ENCODE measurements around the gene SDR39U1. TPM values are rescaled to one million over a fixed set of nuclear protein-coding genes. Genes with fewer than 3 reads are reported as not detected.

Gene SDR39U1
- total RNA-seq, 1 experiment from 2014 or later: 8.2 TPM

- H3K27me3 ChIP-seq (replicated peaks): no peaks in the 10 kb centered on the region
- H3K27ac ChIP-seq: no peak overlapping the region
- H3K4me3 ChIP-seq: no peak overlapping the region
- no peak for DNase-seq (ENCODE audit: low read depth in 1 of 2, low spot score in 2 of 2)
- no peaks in the 10 kb centered on the region for H3K4me1 ChIP-seq (replicated peaks)
- no peaks in the 10 kb centered on the region for H3K9me3 ChIP-seq (replicated peaks)
- H3K36me3 ChIP-seq: no peaks in the 10 kb centered on the region
Measured at GRCh38 chr14:24416932-24417619, 25.5 kb downstream of the SDR39U1 start.

- Histone ChIP-seq H3K4me3 (no peak overlapping the region), H3K4me1 (replicated peaks) (no peaks in the 10 kb centered on the region), H3K27me3 (replicated peaks) (no peaks in the 10 kb centered on the region), H3K27ac (no peak overlapping the region), H3K36me3 (no peaks in the 10 kb centered on the region), H3K9me3 (replicated peaks) (no peaks in the 10 kb centered on the region)
- DNase-seq (ENCODE audit: low read depth in 1 of 2, low spot score in 2 of 2): no peak
Measured at GRCh38 chr14:24416254-24416931, 26.2 kb downstream of the SDR39U1 start.

GRCh38 chr14:24415421-24416253 lies 26.9 kb downstream of the SDR39U1 start:
- H3K27me3 ChIP-seq (replicated peaks): no peaks in the 10 kb centered on the region

GRCh38 chr14:24414732-24415420 lies 27.7 kb downstream of the SDR39U1 start:
- Histone ChIP-seq H3K27ac (no peak overlapping the region), H3K4me1 (replicated peaks) (no peaks in the 10 kb centered on the region), H3K9me3 (replicated peaks) (no peaks in the 10 kb centered on the region), H3K36me3 (no peaks in the 10 kb centered on the region), H3K27me3 (replicated peaks) (no peaks in the 10 kb centered on the region), H3K4me3 (no peak overlapping the region)
- no peak for DNase-seq (ENCODE audit: low read depth in 1 of 2, low spot score in 2 of 2)

More at GRCh38 chr14:24415421-24416253, 26.9 kb downstream of the SDR39U1 start:
- Histone ChIP-seq H3K9me3 (replicated peaks) (no peaks in the 10 kb centered on the region), H3K27ac (no peak overlapping the region), H3K4me1 (replicated peaks) (no peaks in the 10 kb centered on the region), H3K36me3 (no peaks in the 10 kb centered on the region), H3K4me3 (no peak overlapping the region)
- DNase-seq (ENCODE audit: low read depth in 1 of 2, low spot score in 2 of 2): no peak

GRCh38 chr14:24414077-24414476 lies 28.5 kb downstream of the SDR39U1 start:
- Histone ChIP-seq H3K36me3 (no peaks in the 10 kb centered on the region), H3K4me1 (replicated peaks) (no peaks in the 10 kb centered on the region), H3K4me3 (no peak overlapping the region), H3K27ac (no peak overlapping the region), H3K9me3 (replicated peaks) (no peaks in the 10 kb centered on the region), H3K27me3 (replicated peaks) (no peaks in the 10 kb centered on the region)
- DNase-seq (ENCODE audit: low read depth in 1 of 2, low spot score in 2 of 2): no peak

GRCh38 chr14:24411443-24412389 lies 30.9 kb downstream of the SDR39U1 start:
- peak in 1 of 2 experiments; percentile 30 for DNase-seq (ENCODE audit: low read depth in 1 of 2, low spot score in 2 of 2)
- no peak overlapping the region for H3K4me3 ChIP-seq
- H3K27me3 ChIP-seq (replicated peaks): no peaks in the 10 kb centered on the region
- H3K36me3 ChIP-seq: no peaks in the 10 kb centered on the region
- no peaks in the 10 kb centered on the region for H3K9me3 ChIP-seq (replicated peaks)
- H3K4me1 ChIP-seq (replicated peaks): no peaks in the 10 kb centered on the region
- no peak overlapping the region for H3K27ac ChIP-seq

- H3K27me3 ChIP-seq (replicated peaks): no peaks in the 10 kb centered on the region
- no peaks in the 10 kb centered on the region for H3K4me1 ChIP-seq (replicated peaks)
- H3K27ac ChIP-seq: no peak overlapping the region
- H3K4me3 ChIP-seq: no peak overlapping the region
- no peaks in the 10 kb centered on the region for H3K36me3 ChIP-seq
- H3K9me3 ChIP-seq (replicated peaks): no peaks in the 10 kb centered on the region
- no peak for DNase-seq (ENCODE audit: low read depth in 1 of 2, low spot score in 2 of 2)
Measured at GRCh38 chr14:24409956-24410355, 32.6 kb downstream of the SDR39U1 start.

- no peaks in the 10 kb centered on the region for H3K27me3 ChIP-seq (replicated peaks)
- no peaks in the 10 kb centered on the region for H3K36me3 ChIP-seq
- no peak overlapping the region for H3K27ac ChIP-seq
- no peak for DNase-seq (ENCODE audit: low read depth in 1 of 2, low spot score in 2 of 2)
- H3K4me1 ChIP-seq (replicated peaks): no peaks in the 10 kb centered on the region
- H3K9me3 ChIP-seq (replicated peaks): no peaks in the 10 kb centered on the region
- no peak overlapping the region for H3K4me3 ChIP-seq
Measured at GRCh38 chr14:24409192-24409591, 33.4 kb downstream of the SDR39U1 start.

- no peaks in the 10 kb centered on the region for H3K4me1 ChIP-seq (replicated peaks)
- no peaks in the 10 kb centered on the region for H3K27me3 ChIP-seq (replicated peaks)
- H3K27ac ChIP-seq: no peak overlapping the region
- no peaks in the 10 kb centered on the region for H3K9me3 ChIP-seq (replicated peaks)
- DNase-seq (ENCODE audit: low read depth in 1 of 2, low spot score in 2 of 2): no peak
- H3K36me3 ChIP-seq: no peaks in the 10 kb centered on the region
- no peak overlapping the region for H3K4me3 ChIP-seq
Measured at GRCh38 chr14:24408764-24409163, 33.8 kb downstream of the SDR39U1 start.

GRCh38 chr14:24407608-24408325 lies 34.8 kb downstream of the SDR39U1 start:
- no peak for DNase-seq (ENCODE audit: low read depth in 1 of 2, low spot score in 2 of 2)
- Histone ChIP-seq H3K9me3 (replicated peaks) (no peaks in the 10 kb centered on the region), H3K27ac (no peak overlapping the region)

GRCh38 chr14:24406416-24406815 lies 36.2 kb downstream of the SDR39U1 start:
- no peak for DNase-seq (ENCODE audit: low read depth in 1 of 2, low spot score in 2 of 2)
- no peak overlapping the region for H3K4me3 ChIP-seq
- H3K4me1 ChIP-seq (replicated peaks): peaks cover 7% of the 10 kb centered on the region
- no peak overlapping the region for H3K27ac ChIP-seq
- no peaks in the 10 kb centered on the region for H3K9me3 ChIP-seq (replicated peaks)
- no peaks in the 10 kb centered on the region for H3K27me3 ChIP-seq (replicated peaks)
- no peaks in the 10 kb centered on the region for H3K36me3 ChIP-seq

More at GRCh38 chr14:24407608-24408325, 34.8 kb downstream of the SDR39U1 start:
- H3K4me1 ChIP-seq (replicated peaks): peaks cover 7% of the 10 kb centered on the region
- no peaks in the 10 kb centered on the region for H3K36me3 ChIP-seq
- H3K4me3 ChIP-seq: no peak overlapping the region
- no peaks in the 10 kb centered on the region for H3K27me3 ChIP-seq (replicated peaks)

- H3K4me3 ChIP-seq: no peak overlapping the region
- H3K9me3 ChIP-seq (replicated peaks): no peaks in the 10 kb centered on the region
- DNase-seq (ENCODE audit: low read depth in 1 of 2, low spot score in 2 of 2): no peak
- no peaks in the 10 kb centered on the region for H3K36me3 ChIP-seq
- H3K27me3 ChIP-seq (replicated peaks): no peaks in the 10 kb centered on the region
- H3K4me1 ChIP-seq (replicated peaks): peaks cover 7% of the 10 kb centered on the region
- H3K27ac ChIP-seq: no peak overlapping the region
Measured at GRCh38 chr14:24404814-24405213, 37.8 kb downstream of the SDR39U1 start.

Data from SJSA1 (cell line).